ENCODE measurements around the gene PER2. TPM values are rescaled to one million over a fixed set of nuclear protein-coding genes. Genes with fewer than 3 reads are reported as not detected.
A peak's percentile ranks its signal among the peaks of the same experiment; 100 is the strongest.

The PER2 gene
- total and polyA plus RNA-seq, 2 of the 13 experiments (the other 11 are each of a cell fraction or from before 2014, with no cell fraction given) = 5.1 to 9.4 TPM

GRCh38 chr2:238288650-238289573 is 502 bp upstream of the PER2 start:
- Histone ChIP-seq H3K4me1 (ENCODE audit: insufficient read depth, low read length) (peaks cover 63% of the 10 kb centered on the region), H3K4me3 (replicated peaks in 1 of 3; ENCODE audit: insufficient read depth in 1 of 3, low read depth in 2 of 3, low read length in 3 of 3) (peak overlapping the region; percentile 75 to 99 (median 87)), H3K36me3 (replicated peaks in 1 of 2; ENCODE audit: control insufficient read depth in 1 of 2, insufficient read depth in 2 of 2, low read length in 2 of 2) (no peaks in the 10 kb centered on the region), H3K9ac (ENCODE audit: insufficient read depth, low read depth, low read length) (peak overlapping the region; percentile 99), H2AFZ (ENCODE audit: low read length) (no peak overlapping the region), H3K27me3 (ENCODE audit: control insufficient read depth in 1 of 2, insufficient read depth in 2 of 2, low read length in 2 of 2) (no peaks in the 10 kb centered on the region; a peak in 1 of 5 replicates), H3K27ac (ENCODE audit: extremely low read length, insufficient read depth, low read length) (peak overlapping the region; percentile 99), H3K4me2 (ENCODE audit: low read depth, low read length) (peak overlapping the region; percentile 96), H3K79me2 (ENCODE audit: insufficient read depth, low read length) (peaks cover 43% of the 10 kb centered on the region), H4K20me1 (ENCODE audit: insufficient read depth, low read length) (peaks cover 4% of the 10 kb centered on the region; the same call in 1 of the 2 replicates), H3K9me3 (ENCODE audit: low read length) (no peaks in the 10 kb centered on the region)
- in situ Hi-C loops (cut with HindIII; ENCODE audit: extremely low pct_ligation_motif_present, low pct_unique_long_range_greater_than_20kb) = no loop called here
- DNase-seq (ENCODE audit: low spot score) (peak; percentile 99), FAIRE-seq (peak; percentile 62), ATAC-seq (peak; percentile 77)
- POLR2A ChIA-PET = interaction anchor here (0.8 to 7.3 kb wide), 10 partner anchors 9 to 86 kb away, joined by 3 to 44 read pairs (median 6); partner anchors contain the start of genes HES6 and ILKAP
- intact Hi-C loops (cut with micrococcal nuclease; ENCODE audit: unreplicated experiment) = loop anchor here (5.0 kb wide), 2 partner anchors 33 to 227 kb away; partner anchors contain the start of genes SCLY and TRAF3IP1
- TSS peak; percentile 75 for BruUV-seq (replicated peaks)
- CTCF ChIA-PET (ENCODE audit: low intra/inter-chr PET ratio, low total read pairs) = interaction anchor here (1.1 to 1.5 kb wide), 2 partner anchors 16 to 25 kb away, joined by 3 to 4 read pairs; no protein-coding TSS in a partner anchor
- WGBS (ENCODE audit: low lambda C conversion rate) = 1% methylated on average over 44 of the region's 108 CpGs
- TF ChIP-seq ZNF546 (CRISPR knock-in tag; conservative IDR thresholded peaks at IDR 0.05) (no peak; the same call in 1 of the 2 replicates), MBNL3 (CRISPR knock-in tag; conservative IDR thresholded peaks at IDR 0.05) (no peak), BRF2 (CRISPR knock-in tag; IDR thresholded peaks at IDR 0.05) (0 out of 2 replicates have a peak, but pooled peaks have one; percentile 44), ZNF343 (CRISPR knock-in tag; IDR thresholded peaks at IDR 0.05) (no peak; the same call in 1 of the 2 replicates), FOXK1 (CRISPR knock-in tag; IDR thresholded peaks at IDR 0.05; ENCODE audit: borderline replicate concordance, low read depth) (peak; percentile 91), ZNF512 (CRISPR knock-in tag; IDR thresholded peaks at IDR 0.05) (no peak), ZNF333 (CRISPR knock-in tag; IDR thresholded peaks at IDR 0.05; ENCODE audit: borderline replicate concordance) (no peak), ZBTB43 (CRISPR knock-in tag; conservative IDR thresholded peaks at IDR 0.05) (peak; percentile 58; the same call in 1 of the 2 replicates), ZNF670 (CRISPR knock-in tag; IDR thresholded peaks at IDR 0.05; ENCODE audit: borderline replicate concordance) (no peak; the same call in 1 of the 2 replicates), ATF7-NPFF (CRISPR knock-in tag; IDR thresholded peaks at IDR 0.05; ENCODE audit: low read depth) (peak; percentile 42; the same call in 1 of the 2 replicates), CHD2 (IDR thresholded peaks at IDR 0.05; ENCODE audit: low read depth, low read length) (no peak; the same call in 1 of the 2 replicates), SALL2 (CRISPR knock-in tag; IDR thresholded peaks at IDR 0.05) (peak; percentile 22; the same call in 1 of the 2 replicates), ZKSCAN8 (CRISPR knock-in tag; IDR thresholded peaks at IDR 0.05; ENCODE audit: borderline replicate concordance) (peak; percentile 88; the same call in 1 of the 2 replicates), YEATS4 (CRISPR knock-in tag; IDR thresholded peaks at IDR 0.05; ENCODE audit: borderline replicate concordance) (peak; percentile 92), ZNF629 (CRISPR knock-in tag; conservative IDR thresholded peaks at IDR 0.05) (no peak), TMF1 (CRISPR knock-in tag; IDR thresholded peaks at IDR 0.05; ENCODE audit: low read depth) (peak; percentile 93), RXRB (CRISPR knock-in tag; IDR thresholded peaks at IDR 0.05; ENCODE audit: borderline replicate concordance) (peak; percentile 79; the same call in 1 of the 2 replicates)
